Progenitor cell of endocrine pancreas (in vitro differentiated cells): Measurements from ENCODE around the gene COL24A1. TPM values are rescaled to one million over a fixed set of nuclear protein-coding genes. Genes with fewer than 3 reads are reported as not detected.

ENCODE experiments used
- DNase-seq: peaks from one replicate; pipeline ENCODE4 v3.0.0; 2021; ENCODE audit warnings: low spot score; ENCODE audit not compliant: unreplicated experiment
- H3K27ac Mint-ChIP-seq: 2 replicates; pipeline ENCODE4 v1.8.0; 2021; ENCODE audit warnings: mild to moderate bottlenecking, moderate library complexity, mixed read lengths
- H3K27me3 Mint-ChIP-seq: 2 replicates; pipeline ENCODE4 v1.8.0; 2021; ENCODE audit warnings: mixed read lengths
- H3K36me3 Mint-ChIP-seq: 2 replicates; pipeline ENCODE4 v1.8.0; 2022; ENCODE audit warnings: mixed read lengths; ENCODE audit not compliant: insufficient read depth
- H3K4me1 Mint-ChIP-seq: 2 replicates; pipeline ENCODE4 v1.8.0; 2021; ENCODE audit warnings: low read depth, mixed read lengths
- H3K4me3 Mint-ChIP-seq: 2 replicates; pipeline ENCODE4 v1.8.0; 2021; ENCODE audit warnings: low read depth, mild to moderate bottlenecking, moderate library complexity, mixed read lengths
- H3K9me3 Mint-ChIP-seq: 2 replicates; pipeline ENCODE4 v1.8.0; 2021; ENCODE audit warnings: low read depth, mixed read lengths
- CTCF ChIP-seq: fragments of 200-600 bp; sonication (generic); IDR thresholded peaks from one replicate; pipeline ENCODE4 v1.5.0; 2021; ENCODE audit warnings: antibody characterized with exemption, mild to moderate bottlenecking; ENCODE audit not compliant: unreplicated experiment
- total RNA-seq: library from RNA; stranded (reverse); gene quantifications from 2 replicates; pipeline ENCODE4 v1.2.1, GENCODE V29; 2021

COL24A1 gene
- total RNA-seq, 1 donor from 2014 or later, result 1.1 TPM

DNA sequence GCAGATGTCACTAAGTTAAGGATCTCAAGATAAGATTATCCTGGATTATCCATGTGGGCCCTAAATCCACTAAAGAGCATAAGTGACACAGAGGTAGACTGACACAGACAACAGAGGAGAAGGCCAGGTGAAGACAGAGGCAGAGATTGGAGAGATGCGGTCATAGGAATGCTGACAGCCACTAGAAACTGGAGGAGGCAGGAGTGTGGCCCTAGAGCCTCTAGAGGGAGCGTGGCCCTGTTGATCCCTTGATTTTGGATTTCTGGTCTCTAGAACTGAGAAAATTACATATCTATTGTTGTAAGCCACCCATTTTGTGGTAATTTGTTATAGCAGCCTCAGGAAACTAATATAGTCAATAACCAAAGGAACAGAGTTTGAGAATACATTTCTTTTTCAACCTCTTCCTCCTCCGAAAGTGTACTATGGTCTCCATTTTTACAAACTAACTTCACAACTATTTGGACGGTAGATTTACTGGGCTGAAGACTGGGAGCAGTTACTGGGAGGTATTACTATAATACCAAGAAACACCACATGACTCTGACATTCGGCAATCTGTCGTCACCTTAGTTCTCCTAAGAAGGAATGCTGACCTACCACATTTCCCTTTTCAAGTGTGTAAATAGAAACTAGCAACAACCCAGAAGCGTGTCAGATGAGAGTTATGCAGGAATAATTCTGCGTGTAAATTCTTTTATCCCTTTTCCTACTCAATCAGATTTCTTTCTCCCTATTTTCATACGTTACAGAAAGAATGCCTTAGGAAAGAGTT lies 332.3 kb downstream of the COL24A1 start:
- H3K4me1 Mint-ChIP-seq, result no peaks in the 10 kb centered on the region
- no peak overlapping the region for H3K27ac Mint-ChIP-seq
- H3K27me3 Mint-ChIP-seq, result no peaks in the 10 kb centered on the region
- DNase-seq, result no peak
- no peak for TF ChIP-seq CTCF
- no peaks in the 10 kb centered on the region for H3K9me3 Mint-ChIP-seq
- H3K4me3 Mint-ChIP-seq, result no peak overlapping the region
- no peaks in the 10 kb centered on the region for H3K36me3 Mint-ChIP-seq

- no peaks in the 10 kb centered on the region for H3K27me3 Mint-ChIP-seq
- TF ChIP-seq CTCF, result no peak
- no peak overlapping the region for H3K27ac Mint-ChIP-seq
- H3K4me1 Mint-ChIP-seq, result no peaks in the 10 kb centered on the region
- H3K4me3 Mint-ChIP-seq, result no peak overlapping the region
- no peak for DNase-seq
- H3K36me3 Mint-ChIP-seq, result no peaks in the 10 kb centered on the region
- no peaks in the 10 kb centered on the region for H3K9me3 Mint-ChIP-seq
Measured at GRCh38 chr1:85822696-85823095, 333.9 kb downstream of the COL24A1 start.

GRCh38 chr1:85818371-85818770 lies 338.2 kb downstream of the COL24A1 start:
- H3K27me3 Mint-ChIP-seq, result no peaks in the 10 kb centered on the region
- no peaks in the 10 kb centered on the region for H3K9me3 Mint-ChIP-seq
- H3K4me1 Mint-ChIP-seq, result no peaks in the 10 kb centered on the region
- no peak overlapping the region for H3K4me3 Mint-ChIP-seq
- H3K36me3 Mint-ChIP-seq, result no peaks in the 10 kb centered on the region
- no peak for DNase-seq
- TF ChIP-seq CTCF, result no peak
- no peak overlapping the region for H3K27ac Mint-ChIP-seq

DNA sequence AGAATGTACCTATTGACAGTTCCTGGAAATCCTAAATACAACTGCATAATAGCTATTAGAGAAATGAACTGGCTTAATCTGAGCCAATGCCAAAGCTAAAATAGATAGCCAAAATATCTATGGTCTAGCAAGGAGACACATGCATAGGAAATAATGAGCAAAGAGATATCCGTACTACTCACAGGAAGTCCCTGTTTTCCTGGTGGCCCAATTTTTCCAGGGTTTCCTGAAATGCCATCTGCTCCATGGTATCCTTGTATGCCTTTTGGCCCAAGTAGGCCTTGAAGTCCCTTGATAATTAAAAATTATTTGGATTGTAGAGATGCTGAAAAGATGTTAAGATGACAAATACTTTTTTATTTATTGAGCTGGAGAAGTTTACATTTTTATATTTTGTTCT lies 340.0 kb downstream of the COL24A1 start:
- DNase-seq, result no peak
- TF ChIP-seq CTCF, result no peak

DNA sequence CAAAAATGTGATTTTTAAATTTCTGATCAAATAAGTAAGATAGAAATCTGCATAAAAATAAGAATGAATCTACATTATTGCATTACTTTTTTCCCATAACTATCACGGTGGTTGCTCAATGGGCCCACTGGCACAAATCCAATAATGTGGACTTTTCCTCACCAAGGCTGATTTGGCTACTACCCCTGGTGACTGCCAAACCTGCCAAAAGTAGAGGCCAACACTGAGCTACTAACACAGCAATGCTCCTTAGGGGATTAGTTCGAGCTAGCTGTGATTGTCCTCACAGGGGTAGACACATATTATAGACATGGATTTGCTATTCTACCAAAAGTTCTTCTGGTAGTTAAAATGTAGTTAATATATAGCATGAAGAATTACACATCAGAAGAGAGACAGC lies 340.7 kb downstream of the COL24A1 start:
- no peak for DNase-seq
- H3K4me3 Mint-ChIP-seq, result no peak overlapping the region
- H3K27me3 Mint-ChIP-seq, result no peaks in the 10 kb centered on the region
- no peaks in the 10 kb centered on the region for H3K9me3 Mint-ChIP-seq
- no peak overlapping the region for H3K27ac Mint-ChIP-seq
- no peaks in the 10 kb centered on the region for H3K4me1 Mint-ChIP-seq
- no peak for TF ChIP-seq CTCF
- H3K36me3 Mint-ChIP-seq, result no peaks in the 10 kb centered on the region

More for the DNA sequence above, 340.0 kb downstream of the COL24A1 start:
- Mint-ChIP-seq H3K36me3 (no peaks in the 10 kb centered on the region), H3K27me3 (no peaks in the 10 kb centered on the region), H3K4me1 (no peaks in the 10 kb centered on the region), H3K4me3 (no peak overlapping the region), H3K27ac (no peak overlapping the region), H3K9me3 (no peaks in the 10 kb centered on the region)
